AG08395 (cell line): ENCODE results near the gene NFATC3.

ENCODE experiments used
- DNase-seq: peaks from one replicate; pipeline ENCODE4 v3.0.0; 2012; ENCODE audit warnings: mixed read lengths, low spot score

NFATC3 gene

DNA sequence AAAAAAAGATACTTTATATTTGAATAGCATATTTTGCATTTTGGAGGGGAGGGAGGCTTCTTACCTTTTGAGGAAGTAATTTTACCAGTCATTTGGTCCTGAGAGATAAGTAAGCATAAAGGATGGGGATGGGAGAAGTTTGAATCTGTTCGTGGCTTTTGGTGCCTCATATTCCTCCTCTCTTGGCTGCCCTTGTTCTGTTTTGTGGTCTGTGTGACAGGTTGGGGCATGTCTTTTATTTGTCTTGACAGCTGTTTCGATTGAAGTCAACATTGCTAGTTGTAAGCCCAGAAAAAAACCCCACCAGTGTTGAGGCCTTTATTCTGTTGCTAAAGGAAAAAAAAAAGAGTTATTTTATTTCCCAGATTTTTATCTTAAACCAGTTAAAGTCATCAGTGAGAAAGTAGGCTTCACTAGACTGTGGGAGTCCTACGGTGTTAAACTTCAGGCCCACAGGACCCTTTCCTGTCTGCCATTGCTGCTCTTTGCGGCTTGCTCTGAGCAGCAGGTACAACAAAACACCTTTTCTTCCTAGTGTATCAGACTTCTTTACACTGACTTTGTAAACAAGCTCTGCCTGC lies 190.5 kb downstream of the NFATC3 start:
- no peak for DNase-seq

DNA sequence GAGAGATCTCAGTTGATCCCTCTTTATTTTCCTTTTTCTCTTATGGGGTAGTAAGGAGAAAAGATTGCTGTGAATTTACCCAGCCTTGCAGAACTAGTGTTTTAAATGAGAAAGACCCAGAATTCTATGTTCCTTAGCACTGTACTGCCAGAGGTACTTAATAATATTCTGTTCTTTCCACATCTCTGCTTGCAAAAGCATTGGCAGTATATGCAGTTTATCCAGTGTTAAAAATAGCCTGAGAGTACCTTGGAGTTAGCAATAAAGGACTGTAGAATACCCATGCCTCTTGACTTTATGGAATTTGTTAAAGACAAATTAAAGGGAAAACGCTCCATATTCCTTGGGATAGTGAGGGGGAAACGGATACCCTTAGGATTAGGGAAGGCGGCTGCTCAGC lies 191.1 kb downstream of the NFATC3 start:
- no peak for DNase-seq
